Tibial artery (tissue), 4 donors: Measurements from ENCODE around the gene HCRTR1.
A peak's percentile ranks its signal among the peaks of the same experiment; 100 is the strongest.

Source experiments
- DNase-seq, 2 donors: peaks; one replicate each; pipeline ENCODE4 v3.0.0-alpha.2; 2019
- H3K27ac ChIP-seq, 2 donors: fragments of 200-600 bp; sonication (generic) in 1 of 2; 1 replicate in 1 of 2; 2 replicates in 1 of 2; pipeline ENCODE4 v1.5.1; 2018 to 2019; ENCODE audit warnings: mild to moderate bottlenecking in 1 of 2
- H3K27me3 ChIP-seq, 2 donors: fragments of 200-600 bp; sonication (generic) in 1 of 2; one replicate each; pipeline versions ENCODE4 v1.5.1 to v1.6.0; 2016 to 2019
- H3K36me3 ChIP-seq, 3 donors: fragments of 200-600 bp; sonication (generic) in 2 of 3; one replicate each; pipeline ENCODE4 v1.5.1; 2016 to 2019; ENCODE audit warnings: mild to moderate bottlenecking in 2 of 3
- H3K4me1 ChIP-seq, 4 donors: fragments of 200-600 bp; sonication (generic) in 2 of 4; 1 replicate in 3 of 4; 2 replicates in 1 of 4; pipeline ENCODE4 v1.5.1; 2016 to 2019
- H3K4me3 ChIP-seq, 2 donors: fragments of 200-600 bp; sonication (generic) in 1 of 2; 1 replicate in 1 of 2; 2 replicates in 1 of 2; pipeline ENCODE4 v1.5.1; 2018 to 2019; ENCODE audit warnings: mild to moderate bottlenecking in 2 of 2
- H3K9me3 ChIP-seq, 3 donors: fragments of 200-600 bp; sonication (generic) in 1 of 3; one replicate each; pipeline ENCODE4 v1.5.1; 2016 to 2019
- intact Hi-C: fragments of 100-400 bp; cut with DNase I; formaldehyde crosslinking; loops from one replicate; pipeline ENCODE4 v1.15.0; 2023; ENCODE audit warnings: low total_unique reads
- TF ChIP-seq, protein P1 (sequence below), 2 experiments: fragments of 200-600 bp in 1 of 2; fragments of 450-650 bp in 1 of 2; IDR thresholded peaks; one replicate each; pipeline ENCODE4 v1.5.1; 2017 to 2019; ENCODE audit warnings: antibody characterized with exemption in 2 of 2, mild to moderate bottlenecking in 1 of 2, moderate library complexity in 1 of 2

Gene HCRTR1

DNA sequence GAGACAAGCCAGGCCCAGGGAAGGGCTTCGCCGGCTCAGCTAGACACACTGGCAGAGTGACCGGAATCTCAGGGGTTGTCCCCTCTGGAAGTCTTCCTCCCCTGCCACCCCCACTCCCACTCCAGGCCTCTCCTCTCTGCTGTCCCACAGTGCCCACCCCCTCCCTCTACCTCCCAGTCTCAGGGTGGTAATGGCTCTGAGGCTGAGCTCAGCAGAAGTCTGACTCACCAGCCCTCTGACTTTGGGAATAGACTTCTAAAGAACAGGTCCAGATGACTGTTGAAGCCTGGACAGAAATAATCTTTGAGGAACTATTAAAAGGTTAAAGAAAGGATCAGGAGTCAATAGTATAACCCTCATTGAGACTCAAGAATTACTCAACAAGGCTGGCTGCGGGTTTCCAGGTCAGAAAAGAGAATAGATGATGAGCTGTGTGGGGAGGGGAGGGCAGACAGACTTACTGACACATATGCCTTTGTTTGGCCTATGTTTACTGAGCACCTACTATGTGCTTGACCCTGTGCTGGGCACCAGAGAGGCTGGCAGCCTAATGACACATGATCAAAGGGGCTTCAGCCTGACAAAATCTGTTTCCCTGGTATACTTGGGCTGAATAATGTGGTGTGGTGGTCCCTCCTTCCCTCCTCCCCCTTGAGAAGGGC, 8.2 kb downstream of the HCRTR1 start:
- no peak for DNase-seq
- intact Hi-C loops = no loop called here
- Histone ChIP-seq H3K9me3 (no peaks in the 10 kb centered on the region), H3K4me1 (peaks cover 0 to 62% (median 44%) of the 10 kb centered on the region in 4 donors), H3K4me3 (no peak overlapping the region), H3K27me3 (no peaks in the 10 kb centered on the region), H3K36me3 (peaks cover 21 to 30% (median 26%) of the 10 kb centered on the region in 3 donors), H3K27ac (peak overlapping the region; percentile 83 to 87)
- TF ChIP-seq, protein P1, sequence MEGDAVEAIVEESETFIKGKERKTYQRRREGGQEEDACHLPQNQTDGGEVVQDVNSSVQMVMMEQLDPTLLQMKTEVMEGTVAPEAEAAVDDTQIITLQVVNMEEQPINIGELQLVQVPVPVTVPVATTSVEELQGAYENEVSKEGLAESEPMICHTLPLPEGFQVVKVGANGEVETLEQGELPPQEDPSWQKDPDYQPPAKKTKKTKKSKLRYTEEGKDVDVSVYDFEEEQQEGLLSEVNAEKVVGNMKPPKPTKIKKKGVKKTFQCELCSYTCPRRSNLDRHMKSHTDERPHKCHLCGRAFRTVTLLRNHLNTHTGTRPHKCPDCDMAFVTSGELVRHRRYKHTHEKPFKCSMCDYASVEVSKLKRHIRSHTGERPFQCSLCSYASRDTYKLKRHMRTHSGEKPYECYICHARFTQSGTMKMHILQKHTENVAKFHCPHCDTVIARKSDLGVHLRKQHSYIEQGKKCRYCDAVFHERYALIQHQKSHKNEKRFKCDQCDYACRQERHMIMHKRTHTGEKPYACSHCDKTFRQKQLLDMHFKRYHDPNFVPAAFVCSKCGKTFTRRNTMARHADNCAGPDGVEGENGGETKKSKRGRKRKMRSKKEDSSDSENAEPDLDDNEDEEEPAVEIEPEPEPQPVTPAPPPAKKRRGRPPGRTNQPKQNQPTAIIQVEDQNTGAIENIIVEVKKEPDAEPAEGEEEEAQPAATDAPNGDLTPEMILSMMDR (IDR thresholded peaks at IDR 0.05) = no peak

- DNase-seq = peak; percentile 39 to 78
- peaks cover 25 to 36% (median 34%) of the 10 kb centered on the region in 3 donors for H3K36me3 ChIP-seq
- intact Hi-C loops = no loop called here
- H3K27ac ChIP-seq = peak overlapping the region; percentile 83 to 87
- TF ChIP-seq, protein P1 (IDR thresholded peaks at IDR 0.05) = no peak
- H3K4me3 ChIP-seq = no peak overlapping the region
- peaks cover 0 to 56% (median 44%) of the 10 kb centered on the region in 4 donors for H3K4me1 ChIP-seq
- H3K27me3 ChIP-seq = no peaks in the 10 kb centered on the region
- H3K9me3 ChIP-seq = no peaks in the 10 kb centered on the region
Observed at GRCh38 chr1:31626223-31627207, 9.0 kb downstream of the HCRTR1 start.

GRCh38 chr1:31627301-31627929, 9.9 kb downstream of the HCRTR1 start:
- Histone ChIP-seq H3K4me1 (peaks cover 0 to 47% (median 39%) of the 10 kb centered on the region in 4 donors), H3K4me3 (no peak overlapping the region), H3K9me3 (no peaks in the 10 kb centered on the region), H3K27me3 (no peaks in the 10 kb centered on the region), H3K27ac (peak overlapping the region; percentile 83 to 87), H3K36me3 (peaks cover 34 to 45% (median 43%) of the 10 kb centered on the region in 3 donors)
- DNase-seq = peak; percentile 45 to 88
- intact Hi-C loops = no loop called here
- TF ChIP-seq, protein P1 (IDR thresholded peaks at IDR 0.05) = no peak

DNA sequence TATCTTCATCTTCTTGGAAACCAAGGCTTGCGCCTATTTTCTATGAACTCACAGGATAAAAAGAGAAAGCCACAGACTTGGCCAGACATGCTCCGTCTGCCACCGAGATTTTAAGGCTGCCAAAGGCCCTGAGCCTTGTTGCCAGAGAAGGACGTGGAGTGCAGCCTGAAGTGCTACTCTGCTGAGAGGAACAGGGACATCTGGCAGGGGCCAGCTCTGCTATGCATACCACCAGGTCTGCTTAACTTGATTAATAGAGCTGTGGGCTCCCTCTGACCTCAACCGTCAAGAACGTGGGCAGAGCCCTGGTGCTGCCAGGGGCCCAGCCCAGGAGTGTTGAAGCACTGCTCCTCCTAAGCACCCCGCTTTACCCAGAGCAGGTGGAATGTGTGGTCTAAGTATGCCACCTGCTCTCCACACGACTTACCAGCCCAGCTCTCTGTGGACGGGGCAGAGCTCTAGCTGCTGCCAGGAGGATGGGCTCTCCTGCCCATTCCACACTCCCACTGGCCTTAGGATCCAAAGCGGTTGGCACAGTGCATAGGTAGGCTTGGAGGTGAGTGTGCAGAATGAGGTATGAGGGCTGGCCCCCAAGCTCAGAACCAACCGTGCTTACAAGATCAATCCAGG, 10.6 kb downstream of the HCRTR1 start:
- intact Hi-C loops = no loop called here
- no peaks in the 10 kb centered on the region for H3K9me3 ChIP-seq
- H3K27me3 ChIP-seq = no peaks in the 10 kb centered on the region
- H3K4me3 ChIP-seq = no peak overlapping the region
- peaks cover 40 to 51% (median 49%) of the 10 kb centered on the region in 3 donors for H3K36me3 ChIP-seq
- DNase-seq = peak; percentile 45 to 87
- TF ChIP-seq, protein P1 (IDR thresholded peaks at IDR 0.05) = no peak
- peaks cover 0 to 44% (median 37%) of the 10 kb centered on the region in 4 donors for H3K4me1 ChIP-seq
- H3K27ac ChIP-seq = peak overlapping the region; percentile 83 to 87
